HG02970 (cell line): ENCODE results near the gene NXT2.
"Not testable (repeated sequence)": the region's sequence is repeated elsewhere in the genome, so short reads cannot be mapped to it uniquely, and the experiment has no call there.

Source experiments
- ATAC-seq: cut with Tn5 transposase; IDR thresholded peaks from one replicate; pipeline ENCODE4 v1.9.1; 2021; ENCODE audit warnings: mild to moderate bottlenecking, moderate library complexity, moderate number of reproducible peaks; ENCODE audit not compliant: unreplicated experiment, low FRiP score

NXT2 gene

DNA sequence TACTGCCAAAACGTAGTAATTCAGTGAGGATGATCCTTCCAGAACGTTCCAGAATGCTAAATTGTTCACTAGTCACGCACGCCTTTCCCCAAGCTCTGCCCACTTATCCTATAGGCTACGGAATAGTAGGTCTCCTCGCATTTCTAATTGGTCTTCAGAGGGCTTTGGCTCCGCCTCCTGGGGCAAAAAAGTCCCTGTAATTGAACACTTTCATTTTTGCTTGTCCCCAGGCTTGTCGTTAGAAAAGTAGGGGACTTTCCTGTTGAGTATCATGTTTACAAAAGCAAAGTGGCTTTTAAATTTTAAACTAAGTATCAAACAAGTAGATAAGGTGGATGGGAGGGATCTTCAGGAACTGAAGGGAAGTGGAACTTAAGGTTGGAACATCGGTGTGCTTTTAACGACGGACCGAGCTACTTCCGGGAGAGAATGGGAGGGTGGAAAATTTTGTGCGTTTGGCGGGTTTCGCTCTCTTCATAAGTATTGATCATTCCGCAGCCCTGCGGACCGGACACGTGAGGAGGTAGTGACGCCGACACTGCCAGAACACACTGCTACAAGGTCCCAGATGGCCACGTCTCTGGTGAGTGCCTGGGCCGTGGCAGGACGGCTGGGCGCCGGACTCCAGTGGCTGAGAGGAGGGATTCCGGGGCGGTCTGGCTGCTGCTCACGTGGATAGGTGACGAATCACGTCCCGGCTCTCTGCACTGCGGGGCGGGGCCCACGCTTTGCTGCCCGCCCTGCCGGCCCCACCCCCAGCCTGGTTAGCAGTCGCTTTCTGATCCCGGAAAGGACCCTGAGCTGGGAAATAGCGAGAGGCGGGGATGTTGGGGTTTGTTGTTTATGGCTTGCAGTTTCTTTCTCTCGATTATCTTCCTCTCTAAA, at the start of gene NXT2:
Gene NXT2, plus strand, starts transcription at position 406 of the 885 bp plus-strand sequence. Its CDS starts 163 bp downstream, at position 569.
- ATAC-seq = peak; percentile 98

GRCh38 chrX:109487640-109488039, 49.0 kb upstream of the NXT2 start:
- no peak for ATAC-seq

DNA sequence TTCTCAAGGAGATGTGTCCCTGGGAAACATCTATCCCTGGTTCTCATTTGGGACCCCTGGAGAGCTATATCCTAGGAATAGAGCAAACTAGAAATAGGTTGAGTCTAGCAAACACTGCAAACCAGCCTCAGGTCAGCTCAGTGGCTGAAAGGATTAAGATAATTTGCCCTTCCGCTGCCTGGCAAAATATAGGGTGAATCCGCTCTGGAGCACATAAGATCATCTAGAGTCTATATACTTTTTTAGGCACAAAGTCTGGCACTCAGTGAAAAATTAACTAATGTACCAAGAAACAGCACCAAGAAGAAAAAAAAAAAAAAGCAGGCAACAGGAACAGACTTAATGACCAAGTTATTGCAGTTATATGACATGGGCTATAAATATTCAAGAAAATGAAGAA, 47.5 kb upstream of the NXT2 start:
- ATAC-seq = no peak

DNA sequence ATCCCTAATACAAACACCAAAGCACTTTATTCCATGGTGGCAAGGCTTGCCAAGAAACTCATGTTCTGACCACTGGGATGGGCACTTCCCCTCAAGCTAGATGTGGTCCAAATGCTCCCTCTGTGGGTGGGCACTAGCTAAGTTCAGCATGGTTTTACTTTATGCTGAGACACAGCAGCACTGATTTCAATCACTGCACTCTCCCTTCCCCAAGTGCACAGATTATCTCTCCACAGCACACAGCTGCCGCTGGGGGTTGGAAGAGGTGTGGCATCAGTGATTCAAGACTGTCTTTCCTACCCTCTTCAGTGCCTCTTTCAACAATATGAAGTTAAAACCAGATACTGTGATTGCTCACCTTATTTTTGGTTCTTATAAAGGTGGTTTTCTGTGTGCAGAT, 38.2 kb upstream of the NXT2 start:
- no peak for ATAC-seq

GRCh38 chrX:109501176-109501575, 35.5 kb upstream of the NXT2 start:
- ATAC-seq = no peak

DNA sequence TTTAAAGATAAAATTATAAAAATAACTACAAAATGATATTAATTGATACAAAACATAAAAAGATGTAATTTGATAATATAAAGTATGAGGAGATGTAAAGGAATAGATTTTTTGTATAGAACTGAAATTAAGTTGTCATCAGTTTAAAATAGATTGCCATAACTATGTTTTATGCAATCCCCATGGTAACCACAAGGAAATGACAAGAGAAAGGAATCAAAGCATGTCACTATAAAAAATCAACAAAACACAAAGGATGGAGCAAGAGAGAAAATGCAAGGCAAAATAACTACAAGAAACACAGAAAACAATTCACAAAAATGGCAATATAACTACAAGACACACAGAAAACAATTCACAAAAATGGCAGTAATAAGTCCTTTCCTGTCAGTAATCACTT, 27.7 kb upstream of the NXT2 start:
- ATAC-seq = no peak

GRCh38 chrX:109511113-109511512, 25.5 kb upstream of the NXT2 start:
- no peak for ATAC-seq

DNA sequence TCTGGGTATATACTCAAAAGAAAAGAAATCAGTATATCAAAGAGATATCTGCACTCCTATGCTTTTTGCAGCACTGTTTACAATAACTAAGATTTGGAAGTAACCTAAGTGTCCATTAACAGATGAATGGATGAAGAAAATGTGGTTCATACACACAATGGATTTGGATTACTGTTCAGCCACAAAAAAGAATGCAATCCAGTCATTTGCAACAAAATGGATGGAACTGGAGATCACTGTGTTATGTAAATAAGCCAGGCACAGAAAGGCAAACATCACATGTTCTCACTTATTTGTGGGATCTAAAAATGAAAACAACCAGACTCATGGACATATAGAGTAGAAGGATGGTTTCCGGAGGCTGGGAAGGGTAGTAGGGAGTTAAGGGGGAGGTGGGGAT, 17.6 kb upstream of the NXT2 start:
- no peak for ATAC-seq

- ATAC-seq = no peak
Measured at GRCh38 chrX:109533005-109533404, 3.6 kb upstream of the NXT2 start.

DNA sequence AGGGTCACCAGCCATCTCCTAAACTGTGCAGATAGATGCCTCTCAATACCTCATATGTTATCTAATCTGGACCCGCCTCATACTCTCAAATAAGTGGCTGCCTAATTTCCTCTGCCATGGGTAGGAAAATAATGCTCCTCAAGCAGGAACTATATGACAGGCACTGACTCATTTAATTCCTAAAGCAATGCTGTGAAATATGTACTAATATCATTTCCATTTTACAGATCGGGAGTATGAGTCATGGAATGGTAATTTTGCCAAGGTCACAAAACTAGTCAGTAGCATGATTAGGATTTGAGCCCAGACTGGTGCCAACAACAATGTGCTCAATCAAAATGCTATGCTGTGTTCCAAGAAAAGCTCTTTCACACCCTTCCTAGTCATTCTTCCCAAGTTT, 3.0 kb upstream of the NXT2 start:
- no peak for ATAC-seq

DNA sequence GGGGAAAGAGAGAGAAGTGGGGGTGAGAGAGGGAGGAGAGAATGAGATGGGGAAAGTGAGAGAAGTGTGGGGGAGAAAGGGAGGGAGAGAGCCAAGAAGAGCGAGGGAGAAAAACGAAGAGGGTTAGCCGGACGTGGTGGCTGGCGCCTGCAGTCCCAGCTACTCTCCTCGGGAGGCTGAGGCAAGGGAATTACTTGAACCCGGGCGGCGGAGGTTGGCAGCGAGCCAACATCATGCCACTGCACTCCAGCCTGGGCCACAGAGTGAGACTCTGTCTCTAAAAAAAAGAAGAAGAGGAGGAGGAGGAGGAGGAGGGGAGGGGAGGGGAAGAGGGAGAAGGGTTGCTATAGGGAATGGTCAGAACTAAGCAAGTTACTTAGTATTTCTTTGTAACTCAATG, 1.7 kb upstream of the NXT2 start:
- no peak for ATAC-seq

- no peak for ATAC-seq
Measured at GRCh38 chrX:109535578-109535977, 1.1 kb upstream of the NXT2 start.

GRCh38 chrX:109537324-109537665, 651 bp downstream of the NXT2 start:
- no peak for ATAC-seq

DNA sequence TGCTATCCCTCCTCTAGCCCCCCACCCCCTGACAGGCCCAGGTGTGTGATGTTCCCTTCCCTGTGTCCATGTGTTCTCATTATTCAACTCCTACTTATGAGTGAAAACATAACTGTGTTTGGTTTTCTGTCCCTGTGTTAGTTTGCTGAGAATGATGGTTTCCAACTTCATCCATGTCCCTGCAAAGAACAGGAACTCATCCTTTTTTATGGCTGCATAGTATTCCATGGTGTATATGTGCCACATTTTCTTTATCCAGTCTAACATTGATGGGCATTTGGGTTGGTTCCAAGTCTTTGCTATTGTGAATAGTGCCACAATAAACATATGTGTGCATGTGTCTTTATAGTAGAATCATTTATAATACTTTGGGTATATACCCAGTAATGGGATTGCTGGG, 2.4 kb downstream of the NXT2 start:
- ATAC-seq = not testable (repeated sequence)

- no peak for ATAC-seq
Measured at GRCh38 chrX:109553862-109554261, 17.2 kb downstream of the NXT2 start.

- not testable (repeated sequence) for ATAC-seq
Measured at GRCh38 chrX:109576083-109576482, 39.4 kb downstream of the NXT2 start.

DNA sequence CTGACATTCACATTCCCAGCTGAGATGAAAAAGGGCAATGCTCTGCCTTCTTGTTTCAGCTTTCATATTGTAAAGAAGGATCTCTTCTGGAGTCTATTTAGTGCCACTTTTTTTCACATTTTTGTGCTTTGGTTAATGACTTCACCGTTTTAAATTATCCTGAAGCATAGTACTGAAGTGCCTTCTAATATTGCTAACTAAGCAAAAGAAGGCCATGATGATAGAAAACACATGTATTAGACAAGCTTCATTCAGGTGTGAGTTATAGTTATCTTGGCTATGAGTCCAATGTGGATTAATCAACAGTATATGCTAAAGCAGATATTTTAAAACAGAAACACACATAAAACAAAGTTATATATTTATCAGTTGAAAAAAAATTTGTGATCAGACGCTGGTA, 40.4 kb downstream of the NXT2 start:
- ATAC-seq = no peak

- ATAC-seq = no peak
Measured at GRCh38 chrX:109578916-109579315, 42.3 kb downstream of the NXT2 start.

GRCh38 chrX:109585488-109585887, 48.8 kb downstream of the NXT2 start:
- ATAC-seq = no peak

DNA sequence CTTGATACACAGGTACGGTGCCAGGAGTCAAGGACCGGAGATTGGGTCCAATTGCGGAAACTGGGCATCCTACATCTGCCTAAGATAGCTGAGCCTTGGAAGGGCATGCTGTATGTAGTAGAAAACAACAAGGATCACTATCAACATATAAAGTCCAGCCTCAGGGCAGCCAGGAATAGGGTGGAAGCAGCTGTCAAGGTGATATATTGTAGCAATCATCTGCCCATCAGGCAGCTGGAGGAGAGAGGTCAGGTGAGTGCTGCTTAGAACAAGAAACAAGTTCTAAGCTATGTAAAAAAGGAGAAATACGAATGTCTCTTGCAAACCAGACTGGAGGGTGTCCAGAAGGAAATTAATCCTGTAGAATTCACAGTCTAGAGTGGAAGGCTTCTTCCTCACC, 53.5 kb downstream of the NXT2 start:
- ATAC-seq = no peak
